DOHH2 (cell line): ENCODE results near the gene USP6NL.

Experiments used
- CTCF ChIP-seq: fragments of 200-600 bp; sonication (generic); IDR thresholded peaks from one replicate; pipeline ENCODE4 v1.5.1; 2014; ENCODE audit warnings: antibody characterized with exemption, mild to moderate bottlenecking, low read depth, low read length; ENCODE audit not compliant: poor library complexity, severe bottlenecking
- EZH2phosphoT487 ChIP-seq: fragments of 200-600 bp; sonication (generic); IDR thresholded peaks from 2 replicates; pipeline ENCODE4 v1.6.1; 2017; ENCODE audit warnings: borderline replicate concordance, mild to moderate bottlenecking, antibody characterized with exemption, low read length, moderate library complexity, mixed read lengths

DNA sequence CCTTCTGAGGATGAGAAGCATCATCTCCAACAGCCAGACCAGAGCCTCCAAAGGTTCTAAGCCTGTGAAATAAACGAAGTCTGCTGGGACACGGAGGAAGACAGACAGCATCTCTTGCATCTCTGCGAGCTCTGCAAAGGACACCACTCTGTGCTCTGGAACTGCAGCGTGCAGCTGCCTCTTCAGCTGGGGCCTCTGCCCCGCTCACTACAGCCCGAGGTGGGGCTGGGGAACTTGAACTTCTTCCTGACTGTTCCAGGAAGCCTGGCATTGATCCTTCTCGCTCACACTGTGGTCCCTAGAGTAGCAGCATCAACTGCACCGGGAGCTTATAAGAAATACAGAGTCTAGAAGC is 163.3 kb downstream of the USP6NL start:
- TF ChIP-seq CTCF (no peak), EZH2phosphoT487 (no peak)
